Measurements from ENCODE around the gene TSPAN4. TPM values are rescaled to one million over a fixed set of nuclear protein-coding genes. Genes with fewer than 3 reads are reported as not detected.
A peak's percentile ranks its signal among the peaks of the same experiment; 100 is the strongest.

The TSPAN4 gene
- total and polyA plus RNA-seq, 2 of the 13 experiments (the other 11 are each of a cell fraction or from before 2014, with no cell fraction given): 31.7 to 68.3 TPM

DNA sequence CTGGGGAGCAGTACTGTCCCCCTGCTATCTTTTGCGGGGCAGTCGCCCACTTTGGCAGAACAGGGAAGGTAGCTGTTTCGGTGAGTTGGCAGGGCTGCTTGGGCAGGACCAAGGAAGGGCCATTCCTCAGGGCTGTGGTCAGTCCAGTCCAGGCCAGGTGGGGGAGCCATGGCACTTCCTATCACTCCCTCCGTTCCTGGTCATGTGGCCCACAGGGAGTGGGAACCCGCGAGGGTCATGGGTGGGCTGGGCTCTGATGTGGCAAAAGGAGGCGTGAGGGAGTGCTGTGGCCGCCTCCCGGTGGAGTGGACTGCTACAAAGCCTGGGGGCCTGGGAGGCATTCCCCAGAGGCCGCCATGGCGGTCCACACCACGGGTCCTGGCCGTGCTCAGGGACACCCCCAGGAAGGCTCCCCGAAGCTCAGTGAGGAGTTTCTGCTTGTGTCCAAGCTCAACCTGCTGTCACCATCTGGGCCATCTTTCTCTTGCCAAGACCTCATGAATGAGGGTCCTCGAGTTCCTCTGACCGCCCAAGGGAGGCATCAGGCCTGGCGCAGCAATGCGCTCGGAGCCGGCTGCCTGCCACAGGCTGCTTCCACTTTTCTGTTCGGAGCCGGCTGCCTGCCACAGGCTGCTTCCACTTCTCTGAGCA, 56.0 kb downstream of the TSPAN4 start (continued):
- TF ChIP-seq STAG1 (CRISPR knock-in tag; IDR thresholded peaks at IDR 0.05): peak; percentile 90
- TF ChIP-seq MEF2D (CRISPR knock-in tag; IDR thresholded peaks at IDR 0.05): no peak
- no peak for TF ChIP-seq ZNF558 (CRISPR knock-in tag; IDR thresholded peaks at IDR 0.05; ENCODE audit: borderline replicate concordance)
- TF ChIP-seq SMC3 (IDR thresholded peaks at IDR 0.05; ENCODE audit: low read length): peak; percentile 44
- TF ChIP-seq ZNF850 (CRISPR knock-in tag; conservative IDR thresholded peaks at IDR 0.05): no peak
- no peak for TF ChIP-seq ZNF138 (CRISPR knock-in tag; IDR thresholded peaks at IDR 0.05; ENCODE audit: low read depth)
- TF ChIP-seq ZNF749 (CRISPR knock-in tag; IDR thresholded peaks at IDR 0.05; ENCODE audit: borderline replicate concordance): no peak
- no peak for TF ChIP-seq ZBTB42 (CRISPR knock-in tag; IDR thresholded peaks at IDR 0.05)
- TF ChIP-seq, protein P1, sequence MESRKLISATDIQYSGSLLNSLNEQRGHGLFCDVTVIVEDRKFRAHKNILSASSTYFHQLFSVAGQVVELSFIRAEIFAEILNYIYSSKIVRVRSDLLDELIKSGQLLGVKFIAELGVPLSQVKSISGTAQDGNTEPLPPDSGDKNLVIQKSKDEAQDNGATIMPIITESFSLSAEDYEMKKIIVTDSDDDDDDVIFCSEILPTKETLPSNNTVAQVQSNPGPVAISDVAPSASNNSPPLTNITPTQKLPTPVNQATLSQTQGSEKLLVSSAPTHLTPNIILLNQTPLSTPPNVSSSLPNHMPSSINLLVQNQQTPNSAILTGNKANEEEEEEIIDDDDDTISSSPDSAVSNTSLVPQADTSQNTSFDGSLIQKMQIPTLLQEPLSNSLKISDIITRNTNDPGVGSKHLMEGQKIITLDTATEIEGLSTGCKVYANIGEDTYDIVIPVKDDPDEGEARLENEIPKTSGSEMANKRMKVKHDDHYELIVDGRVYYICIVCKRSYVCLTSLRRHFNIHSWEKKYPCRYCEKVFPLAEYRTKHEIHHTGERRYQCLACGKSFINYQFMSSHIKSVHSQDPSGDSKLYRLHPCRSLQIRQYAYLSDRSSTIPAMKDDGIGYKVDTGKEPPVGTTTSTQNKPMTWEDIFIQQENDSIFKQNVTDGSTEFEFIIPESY (CRISPR knock-in tag; IDR thresholded peaks at IDR 0.05): peak; percentile 95
- peak; percentile 24; the same call in 1 of the 2 replicates for TF ChIP-seq KDM2A (CRISPR knock-in tag; IDR thresholded peaks at IDR 0.05; ENCODE audit: borderline replicate concordance, low read depth)
- no peak for TF ChIP-seq NPAS2 (CRISPR knock-in tag; IDR thresholded peaks at IDR 0.05; ENCODE audit: borderline replicate concordance)
- no peak for TF ChIP-seq SIN3B (IDR thresholded peaks at IDR 0.05; ENCODE audit: low read length)
- no peak for TF ChIP-seq ARID4A (CRISPR knock-in tag; IDR thresholded peaks at IDR 0.05; ENCODE audit: borderline replicate concordance)
- TF ChIP-seq HNF4G (IDR thresholded peaks at IDR 0.05; ENCODE audit: borderline replicate concordance, low read depth, low read length): no peak
- TF ChIP-seq HNF4G (CRISPR knock-in tag; IDR thresholded peaks at IDR 0.05; ENCODE audit: borderline replicate concordance, low read depth): no peak
- no peak for TF ChIP-seq ZNF589 (CRISPR knock-in tag; conservative IDR thresholded peaks at IDR 0.05)
- TF ChIP-seq IKZF1 (IDR thresholded peaks at IDR 0.05): no peak
- no peak for TF ChIP-seq HMG20B (CRISPR knock-in tag; conservative IDR thresholded peaks at IDR 0.05)
- TF ChIP-seq PHF21A (CRISPR knock-in tag; IDR thresholded peaks at IDR 0.05): no peak
- TF ChIP-seq USF2 (IDR thresholded peaks at IDR 0.05; ENCODE audit: low read depth, low read length): peak; percentile 10; the same call in 1 of the 2 replicates
- no peak; the same call in 1 of the 2 replicates for TF ChIP-seq USF2 (CRISPR knock-in tag; IDR thresholded peaks at IDR 0.05; ENCODE audit: borderline replicate concordance)
- no peak for TF ChIP-seq BORCS8-MEF2B (CRISPR knock-in tag; IDR thresholded peaks at IDR 0.05)
